Measurements from ENCODE around the gene CREG2. TPM values are rescaled to one million over a fixed set of nuclear protein-coding genes. Genes with fewer than 3 reads are reported as not detected.

Gene CREG2
- polyA plus RNA-seq, 1 of the 3 experiments (the other 2 are of a cell fraction), result 1.4 TPM

DNA sequence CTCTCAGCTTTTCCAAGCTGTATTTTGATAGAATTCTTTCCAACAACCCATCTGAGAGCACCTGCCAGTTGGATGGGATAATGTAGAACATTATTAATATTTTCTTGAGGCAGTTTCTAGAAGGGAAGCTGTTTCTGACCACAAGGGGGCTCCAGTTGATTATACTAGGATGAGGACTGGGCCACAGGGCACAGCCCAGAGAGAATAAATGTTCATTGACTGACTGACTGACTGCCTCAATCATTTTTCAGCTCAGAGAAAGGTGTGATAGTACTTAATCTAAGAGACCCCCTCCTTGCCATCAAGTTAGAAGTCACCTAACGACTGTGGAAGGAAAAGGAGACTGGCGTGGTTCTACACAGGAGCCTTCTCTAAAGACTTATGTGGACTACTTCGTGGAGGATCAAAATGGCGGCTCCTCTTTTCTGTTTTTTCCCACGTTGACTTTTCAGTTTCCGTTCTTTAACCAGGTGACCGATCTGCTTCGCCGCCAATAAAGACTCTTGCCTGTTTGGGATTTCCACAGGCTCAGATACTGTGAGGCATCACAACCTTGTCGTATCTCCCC lies 31.9 kb upstream of the CREG2 start:
- no peak overlapping the region for H3K4me2 ChIP-seq
- ChIA-PET CTCF (interaction anchor here (0.5 to 2.7 kb wide), 52 partner anchors 9 to 587 kb away, joined by 3 to 21 read pairs (median 4); partner anchors contain the start of gene CREG2), POLR2A (interaction anchor here (1.0 kb wide), 1 partner anchor 278 kb away, joined by 4 read pairs; the partner anchor contains the start of gene MAP4K4)
- H3K27me3 ChIP-seq (ENCODE audit: insufficient read depth), result no peaks in the 10 kb centered on the region
- TF ChIP-seq USF1 (IDR thresholded peaks at IDR 0.05; ENCODE audit: borderline replicate concordance, low read depth) (no peak), NFIC (IDR thresholded peaks at IDR 0.05; ENCODE audit: borderline replicate concordance) (no peak), TCF12 (IDR thresholded peaks at IDR 0.05) (no peak), RAD21 (IDR thresholded peaks at IDR 0.05; ENCODE audit: low read length) (peak; percentile 93), SMC3 (IDR thresholded peaks at IDR 0.05; ENCODE audit: low read depth, low read length) (peak; percentile 82), POLR2AphosphoS5 (IDR thresholded peaks at IDR 0.05; ENCODE audit: low read depth, low read length) (no peak), RFX5 (IDR thresholded peaks at IDR 0.05; ENCODE audit: low read length) (no peak), JUND (IDR thresholded peaks at IDR 0.05) (no peak), REST (IDR thresholded peaks at IDR 0.05; ENCODE audit: low read depth, low read length) (no peak), MEF2A (IDR thresholded peaks at IDR 0.05; ENCODE audit: borderline replicate concordance, low read depth) (no peak), MXI1 (IDR thresholded peaks at IDR 0.05; ENCODE audit: low read depth, low read length) (no peak)
- TF ChIP-seq, protein P1, sequence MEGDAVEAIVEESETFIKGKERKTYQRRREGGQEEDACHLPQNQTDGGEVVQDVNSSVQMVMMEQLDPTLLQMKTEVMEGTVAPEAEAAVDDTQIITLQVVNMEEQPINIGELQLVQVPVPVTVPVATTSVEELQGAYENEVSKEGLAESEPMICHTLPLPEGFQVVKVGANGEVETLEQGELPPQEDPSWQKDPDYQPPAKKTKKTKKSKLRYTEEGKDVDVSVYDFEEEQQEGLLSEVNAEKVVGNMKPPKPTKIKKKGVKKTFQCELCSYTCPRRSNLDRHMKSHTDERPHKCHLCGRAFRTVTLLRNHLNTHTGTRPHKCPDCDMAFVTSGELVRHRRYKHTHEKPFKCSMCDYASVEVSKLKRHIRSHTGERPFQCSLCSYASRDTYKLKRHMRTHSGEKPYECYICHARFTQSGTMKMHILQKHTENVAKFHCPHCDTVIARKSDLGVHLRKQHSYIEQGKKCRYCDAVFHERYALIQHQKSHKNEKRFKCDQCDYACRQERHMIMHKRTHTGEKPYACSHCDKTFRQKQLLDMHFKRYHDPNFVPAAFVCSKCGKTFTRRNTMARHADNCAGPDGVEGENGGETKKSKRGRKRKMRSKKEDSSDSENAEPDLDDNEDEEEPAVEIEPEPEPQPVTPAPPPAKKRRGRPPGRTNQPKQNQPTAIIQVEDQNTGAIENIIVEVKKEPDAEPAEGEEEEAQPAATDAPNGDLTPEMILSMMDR (IDR thresholded peaks at IDR 0.05), result peak; percentile 84
- no peak overlapping the region for H3K27ac ChIP-seq (ENCODE audit: low read depth in 2 of 2, low read length in 1 of 2)
- no peaks in the 10 kb centered on the region for H3F3A ChIP-seq (replicated peaks; ENCODE audit: insufficient read depth)
- no peaks in the 10 kb centered on the region for H3K9me2 ChIP-seq
- WGBS (ENCODE audit: low lambda C conversion rate), result 87% methylated on average over 10 of the region's 10 CpGs
- H3K79me2 ChIP-seq (ENCODE audit: insufficient read depth), result no peaks in the 10 kb centered on the region
- no peaks in the 10 kb centered on the region for H3K9me3 ChIP-seq
- no peaks in the 10 kb centered on the region for H3K4me1 ChIP-seq (ENCODE audit: control insufficient read depth in 1 of 2, insufficient read depth in 2 of 2, low read depth in 1 of 2, low read length in 1 of 2)
- H3K4me3 ChIP-seq (ENCODE audit: low read depth in 2 of 2, low read length in 1 of 2), result peak overlapping the region in 1 of 2 experiments; percentile 14; a peak in 1 of 4 replicates
- H4K20me1 ChIP-seq (ENCODE audit: insufficient read depth), result no peaks in the 10 kb centered on the region
- no peak overlapping the region for H3K9ac ChIP-seq
- peak; percentile 69 for DNase-seq
- no peak overlapping the region for H2AFZ ChIP-seq (ENCODE audit: low read depth)
- no peaks in the 10 kb centered on the region for H3K36me3 ChIP-seq (replicated peaks in 1 of 2; ENCODE audit: control insufficient read depth in 1 of 2, insufficient read depth in 2 of 2, low read length in 1 of 2)
